ENCODE results near the gene SHISAL1. TPM values are rescaled to one million over a fixed set of nuclear protein-coding genes. Genes with fewer than 3 reads are reported as not detected.

SHISAL1 gene
- total RNA-seq, 4 donors from 2014 or later, result 0.47 to 1.9 (median 0.75) TPM

GRCh38 chr22:44344407-44344806, 31.7 kb upstream of the SHISAL1 start:
- no peak for DNase-seq (ENCODE audit: low spot score)
- no peak for ATAC-seq (ENCODE audit: low FRiP score)

GRCh38 chr22:44342347-44342956, 29.7 kb upstream of the SHISAL1 start:
- ATAC-seq (ENCODE audit: low FRiP score) (no peak), DNase-seq (ENCODE audit: low spot score) (no peak)
- TF ChIP-seq CTCF (IDR thresholded peaks at IDR 0.05), result no peak

More at GRCh38 chr22:44344407-44344806, 31.7 kb upstream of the SHISAL1 start:
- no peak for TF ChIP-seq CTCF (IDR thresholded peaks at IDR 0.05)

- ATAC-seq (ENCODE audit: low FRiP score) (no peak), DNase-seq (ENCODE audit: low spot score) (no peak)
- TF ChIP-seq CTCF (IDR thresholded peaks at IDR 0.05), result no peak
These were observed 28.9 kb upstream of the SHISAL1 start for GRCh38 chr22:44341431-44342346.

- no peak for TF ChIP-seq CTCF (IDR thresholded peaks at IDR 0.05)
- no peak for DNase-seq (ENCODE audit: low spot score)
- no peak for ATAC-seq (ENCODE audit: low FRiP score)
These were observed 27.8 kb upstream of the SHISAL1 start for GRCh38 chr22:44340271-44341239.

GRCh38 chr22:44338906-44339305, 26.2 kb upstream of the SHISAL1 start:
- ATAC-seq (ENCODE audit: low FRiP score) (no peak), DNase-seq (ENCODE audit: low spot score) (no peak)
- TF ChIP-seq CTCF (IDR thresholded peaks at IDR 0.05), result no peak

GRCh38 chr22:44338177-44338810, 25.5 kb upstream of the SHISAL1 start:
- no peak for DNase-seq (ENCODE audit: low spot score)
- no peak for TF ChIP-seq CTCF (IDR thresholded peaks at IDR 0.05)
- no peak for ATAC-seq (ENCODE audit: low FRiP score)
